GM08714 (cell line): Measurements from ENCODE around the gene MTCL3.

Experiments
- H3K4me3 ChIP-seq: fragments of 200-500 bp; sonication (Bioruptor generic); 2 replicates; pipeline ENCODE4 v1.5.1; 2014; ENCODE audit warnings: mild to moderate bottlenecking, low read length, inconsistent platforms
- ZNF274 ChIP-seq: IDR thresholded peaks from 2 replicates; pipeline ENCODE4 v1.6.1; 2012; ENCODE audit warnings: mild to moderate bottlenecking, low read depth, low read length

The MTCL3 gene

DNA sequence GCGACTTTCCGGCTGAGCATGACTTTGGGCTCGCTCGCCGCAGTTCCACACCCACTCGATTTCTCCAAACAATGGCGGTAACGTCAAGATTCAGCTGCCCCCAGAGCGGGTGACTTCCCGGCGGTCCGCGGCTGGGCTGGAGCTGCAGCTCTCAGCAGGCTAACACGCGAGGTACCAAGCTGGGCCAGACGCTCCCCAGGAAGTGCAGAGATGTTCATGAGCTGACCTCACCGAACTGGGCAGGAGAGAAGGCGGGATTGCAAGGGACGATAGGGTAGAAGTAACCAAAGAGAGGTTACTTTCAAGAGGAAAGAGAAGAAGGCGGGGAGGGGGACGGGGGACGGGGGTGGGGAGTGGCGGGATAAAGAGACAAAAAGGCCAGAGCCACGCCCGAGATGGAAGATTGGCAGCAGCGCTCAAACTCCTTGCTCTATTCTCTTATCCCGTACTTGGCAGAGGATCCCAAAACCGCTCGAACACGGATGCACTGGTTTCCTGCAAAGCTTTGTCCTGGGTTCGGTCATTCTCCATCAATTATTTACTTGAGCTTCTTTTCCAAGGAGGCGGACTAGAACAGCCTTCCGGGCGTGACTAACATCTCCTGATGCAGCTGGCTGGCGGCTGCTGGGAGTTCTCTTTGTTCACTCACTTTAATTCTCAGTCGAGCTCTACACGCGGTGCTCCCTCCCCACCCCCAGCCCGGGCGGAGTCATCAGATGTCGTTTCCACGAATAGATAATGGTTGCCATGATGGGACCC, at the start of gene MTCL3:
MTCL3 (minus strand) TSS at position 626 of the 759 bp plus-strand sequence.
- TF ChIP-seq ZNF274: no peak
- H3K4me3 ChIP-seq: no peak within 1 kb of the TSS

DNA sequence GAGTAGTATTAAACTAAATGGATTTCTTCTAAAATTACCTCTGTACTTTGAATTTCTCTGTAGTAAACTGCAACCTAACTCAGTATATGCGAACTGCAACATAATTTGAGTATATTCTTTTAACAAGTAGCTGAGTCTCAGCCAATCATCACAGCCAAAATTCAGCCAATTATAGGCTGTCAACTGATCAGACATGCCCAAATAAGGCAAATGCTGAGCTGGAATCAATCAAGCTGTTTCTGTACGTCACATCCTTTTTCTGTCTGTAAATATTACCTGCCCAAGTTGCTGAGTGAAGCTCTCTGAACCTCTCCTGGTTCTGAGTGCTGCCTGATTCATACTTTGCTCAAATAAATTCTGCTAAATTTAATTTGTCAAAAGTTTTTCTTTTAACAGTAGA, 48.3 kb upstream of the MTCL3 start:
- H3K4me3 ChIP-seq: no peak overlapping the region
- no peak for TF ChIP-seq ZNF274

DNA sequence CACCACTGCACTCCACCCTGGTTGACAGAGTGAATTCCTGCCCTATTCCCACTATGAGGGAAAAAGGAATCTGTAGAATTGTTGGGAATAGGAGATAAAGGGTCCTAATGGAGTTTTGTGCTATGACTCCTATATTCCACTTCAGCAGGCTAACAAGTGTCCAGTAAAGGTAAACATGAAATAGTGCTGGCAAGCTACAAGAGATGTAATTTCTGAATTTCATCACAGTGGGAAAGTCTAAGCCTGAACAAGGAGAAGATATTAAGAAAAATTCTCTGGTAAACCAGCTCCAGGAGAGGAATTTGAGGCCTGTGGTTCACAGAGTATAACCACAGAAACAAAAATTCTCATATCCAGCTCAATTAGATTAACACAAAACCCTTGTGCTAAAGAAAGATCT, 47.5 kb upstream of the MTCL3 start:
- no peak overlapping the region for H3K4me3 ChIP-seq
- TF ChIP-seq ZNF274: no peak

DNA sequence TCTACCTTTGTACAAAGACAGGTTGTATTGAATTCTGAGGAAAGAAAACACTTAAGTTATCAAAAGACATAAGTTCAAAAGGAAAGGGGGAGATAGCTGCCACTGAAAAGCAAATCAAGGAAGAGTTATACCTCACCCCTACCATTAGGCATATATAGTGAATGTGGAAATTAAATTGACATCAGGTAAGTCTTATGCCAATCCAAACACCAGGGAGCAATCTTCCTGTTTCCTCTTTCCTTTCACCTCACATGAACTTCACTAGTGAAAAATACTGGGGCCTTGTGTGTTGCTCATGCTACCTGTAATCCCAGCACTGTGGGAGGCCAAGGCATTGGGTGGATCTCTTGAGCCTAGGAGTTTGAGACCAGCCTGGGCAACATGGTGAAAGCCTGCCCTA, 47.0 kb upstream of the MTCL3 start:
- H3K4me3 ChIP-seq: no peak overlapping the region
- TF ChIP-seq ZNF274: no peak

DNA sequence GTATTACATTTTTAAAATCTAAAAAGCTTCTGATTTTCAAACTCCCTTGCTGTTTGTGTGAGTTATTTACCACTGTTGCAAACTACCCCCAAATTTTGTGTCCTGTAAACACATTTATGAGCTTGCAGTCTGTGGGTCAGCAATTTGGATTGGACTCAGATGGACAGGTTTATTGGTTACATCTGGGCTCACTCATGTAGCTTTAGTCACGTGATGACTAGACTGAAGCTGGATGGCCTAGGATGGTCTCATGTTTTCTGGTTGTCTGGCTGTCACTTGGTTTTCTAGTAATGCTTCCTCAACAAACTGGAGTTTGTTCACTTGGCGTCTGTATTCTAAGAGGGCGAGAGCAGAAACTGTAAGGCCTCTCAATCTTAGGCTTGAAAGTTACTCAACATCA, 45.6 kb upstream of the MTCL3 start:
- TF ChIP-seq ZNF274: no peak
- no peak overlapping the region for H3K4me3 ChIP-seq

DNA sequence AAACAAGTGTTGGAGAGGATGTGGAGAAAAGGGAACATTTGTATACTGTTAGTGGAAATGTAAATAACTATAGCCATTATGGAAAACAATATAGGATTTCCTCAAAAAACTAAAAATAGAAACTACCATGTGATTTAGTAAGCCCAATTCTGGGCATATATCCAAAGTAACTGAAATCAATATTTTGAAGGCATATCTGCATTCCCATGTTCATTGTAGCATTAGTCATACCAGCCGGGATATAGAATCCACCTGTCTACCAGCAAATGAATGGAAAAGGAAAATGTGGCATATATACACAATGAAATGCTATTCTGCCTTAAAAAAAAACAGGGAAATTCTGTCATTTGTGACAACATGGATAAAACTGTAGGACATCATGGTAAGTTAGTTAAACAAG, 42.5 kb upstream of the MTCL3 start:
- H3K4me3 ChIP-seq: no peak overlapping the region
- no peak for TF ChIP-seq ZNF274

DNA sequence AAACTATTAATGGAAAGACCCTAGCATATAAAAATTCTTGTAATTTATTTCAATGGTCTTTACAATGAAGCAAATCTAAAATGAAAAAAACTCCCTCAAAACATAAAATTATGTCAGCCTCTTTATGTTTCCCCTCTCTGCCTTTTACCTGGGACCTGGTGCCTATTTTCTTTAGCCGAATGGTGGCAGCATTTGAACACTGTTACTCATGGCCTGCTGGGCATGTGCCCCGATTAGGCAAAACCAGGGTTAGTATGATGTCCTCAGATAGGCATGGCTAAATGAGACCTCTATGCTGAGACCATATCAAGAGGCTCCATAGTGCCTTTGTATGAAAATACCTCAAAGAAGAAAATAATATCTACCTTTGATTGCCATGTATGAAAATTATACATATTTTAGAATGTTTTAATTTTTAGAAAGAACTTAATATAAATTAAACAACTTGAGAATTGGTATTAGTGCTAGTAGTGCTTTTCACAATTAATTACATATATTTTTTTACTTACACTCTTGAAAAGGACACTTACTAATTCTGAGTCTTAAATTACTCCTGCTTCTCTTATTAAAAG, 35.4 kb upstream of the MTCL3 start:
- H3K4me3 ChIP-seq: no peak overlapping the region
- TF ChIP-seq ZNF274: no peak

DNA sequence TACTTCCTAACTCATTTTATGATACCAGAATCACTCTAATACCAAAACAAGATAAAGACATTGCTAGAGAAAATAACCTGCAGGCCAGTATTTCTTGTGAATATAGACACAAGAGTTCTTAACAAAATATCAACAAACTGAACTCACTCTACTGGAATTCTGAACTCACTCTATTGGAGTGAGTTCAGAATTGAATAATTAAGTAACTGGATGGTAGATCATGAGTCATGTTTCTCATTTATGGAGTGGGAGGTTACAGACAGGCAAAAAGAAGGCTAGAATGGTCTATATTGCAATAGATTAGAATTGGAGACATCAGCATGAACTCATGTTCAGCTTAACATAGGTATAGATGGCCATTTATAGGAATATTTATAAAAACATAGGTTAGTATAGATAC, 31.3 kb upstream of the MTCL3 start:
- no peak for TF ChIP-seq ZNF274
- no peak overlapping the region for H3K4me3 ChIP-seq

DNA sequence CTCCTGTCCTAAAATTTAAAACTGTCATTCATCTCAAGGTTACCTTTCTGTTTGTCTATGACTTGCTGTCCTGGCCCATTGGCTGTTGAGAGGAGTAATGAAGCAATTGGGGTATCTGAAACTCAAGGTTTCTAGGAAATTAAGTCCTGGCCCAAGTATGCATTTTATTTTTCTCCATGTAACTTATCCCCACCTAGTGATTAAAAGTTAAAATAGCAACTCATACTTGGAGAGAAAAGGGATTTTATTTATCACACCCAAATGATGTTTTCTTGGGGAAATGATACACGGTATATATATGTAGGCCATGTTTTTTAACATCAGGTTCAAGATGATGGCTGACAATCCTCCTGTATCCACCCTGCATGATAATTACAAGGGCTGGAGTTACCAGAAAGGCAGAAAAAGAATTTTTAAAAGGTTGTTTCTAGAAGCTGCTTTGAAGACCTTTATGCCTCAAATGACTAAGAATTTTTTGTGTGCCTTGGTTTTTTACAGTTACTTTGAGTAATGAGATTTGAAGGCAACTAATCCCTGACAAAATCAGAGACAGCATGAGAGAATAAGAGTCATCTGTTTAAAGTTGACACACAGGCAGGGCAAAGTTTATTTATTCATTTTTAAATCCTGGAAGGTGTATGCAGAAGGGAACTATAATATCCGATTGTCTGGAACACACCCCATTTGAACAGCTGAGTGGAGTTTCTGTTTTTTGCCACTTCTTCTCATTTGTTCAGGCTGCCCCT, 28.9 kb upstream of the MTCL3 start:
- no peak overlapping the region for H3K4me3 ChIP-seq
- TF ChIP-seq ZNF274: no peak

DNA sequence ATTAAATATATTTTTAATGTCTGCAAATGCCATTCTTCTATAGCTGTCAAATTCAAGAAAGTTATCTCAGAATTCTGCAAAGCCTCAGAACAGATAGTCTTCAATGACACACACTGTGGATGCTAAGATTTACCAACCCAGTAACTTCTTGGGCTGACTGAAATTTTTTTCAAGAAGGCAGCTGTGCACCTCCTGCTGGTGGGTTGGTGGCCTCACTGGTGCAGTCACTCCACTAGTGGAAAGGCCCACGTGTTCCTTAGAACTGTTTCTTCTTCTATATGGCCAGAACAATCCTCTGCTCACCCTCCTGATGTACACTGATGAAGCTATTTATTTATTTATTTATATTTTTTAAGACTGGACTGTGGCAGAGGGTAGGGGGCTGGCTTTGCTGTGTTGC, 28.1 kb upstream of the MTCL3 start:
- TF ChIP-seq ZNF274: no peak

DNA sequence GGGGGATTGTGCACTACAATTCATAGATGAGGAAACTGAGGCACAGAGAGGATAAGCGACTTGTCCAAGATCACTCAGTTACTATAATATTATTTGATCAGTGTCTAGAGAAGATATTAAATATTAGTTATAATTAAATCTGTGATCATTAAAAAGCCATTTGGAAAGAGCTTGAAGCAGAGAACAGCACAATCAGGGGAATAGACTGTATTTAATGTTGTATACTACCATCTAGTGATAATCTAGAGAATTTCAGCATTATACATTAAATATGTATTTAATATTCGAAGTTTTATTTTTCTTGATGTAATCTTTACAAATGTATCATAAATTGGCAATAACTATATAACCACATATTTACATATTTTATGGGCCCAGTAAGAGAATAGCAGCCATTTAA, 20.1 kb upstream of the MTCL3 start:
- no peak for TF ChIP-seq ZNF274

More for the DNA sequence above, 28.1 kb upstream of the MTCL3 start:
- H3K4me3 ChIP-seq: no peak overlapping the region

DNA sequence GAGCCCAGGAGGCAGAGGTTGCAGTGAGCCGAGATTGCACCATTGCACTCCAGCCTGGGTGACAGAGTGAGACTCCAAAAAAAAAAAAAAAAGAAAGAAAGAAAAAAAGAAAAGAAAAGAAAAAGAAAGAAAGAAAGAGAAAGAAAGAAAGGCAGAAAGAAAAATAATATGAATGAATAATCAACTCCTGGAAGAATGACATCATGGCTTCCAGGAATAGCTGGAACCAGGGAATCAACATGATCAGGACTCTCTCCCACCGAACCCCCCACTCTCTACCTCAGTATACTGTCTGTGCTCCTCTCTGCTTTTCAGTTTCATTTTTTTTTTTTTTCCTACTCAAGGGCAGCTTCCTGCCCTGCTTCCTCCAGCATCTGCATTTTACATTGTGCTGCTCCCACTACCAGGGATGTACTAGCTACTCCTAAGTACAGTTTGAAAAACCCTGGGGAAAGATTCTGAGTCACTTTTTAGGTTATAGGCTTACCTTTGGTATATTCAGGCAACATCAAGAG, 19.7 kb upstream of the MTCL3 start:
- no peak for TF ChIP-seq ZNF274
- no peak overlapping the region for H3K4me3 ChIP-seq

More for the DNA sequence above, 20.1 kb upstream of the MTCL3 start:
- no peak overlapping the region for H3K4me3 ChIP-seq

DNA sequence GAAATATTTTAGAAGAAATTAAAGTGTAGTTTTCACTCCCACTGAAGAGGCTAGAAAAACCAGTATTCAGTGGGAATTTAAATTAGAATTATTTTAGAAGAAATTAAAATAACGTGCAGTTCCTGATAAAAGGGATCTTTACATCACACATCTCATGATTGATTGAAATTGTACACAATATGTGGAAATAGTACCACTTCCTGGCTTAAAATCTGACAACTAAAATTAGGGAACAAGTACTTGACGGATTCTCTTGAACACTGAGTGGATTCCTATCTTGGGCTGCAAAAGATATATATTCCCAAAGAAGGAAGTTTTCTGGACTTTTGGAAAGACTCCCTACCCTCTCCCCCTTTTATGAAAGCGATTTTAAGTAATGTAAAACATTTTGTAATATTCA, 14.6 kb upstream of the MTCL3 start:
- H3K4me3 ChIP-seq: no peak overlapping the region
- TF ChIP-seq ZNF274: no peak

DNA sequence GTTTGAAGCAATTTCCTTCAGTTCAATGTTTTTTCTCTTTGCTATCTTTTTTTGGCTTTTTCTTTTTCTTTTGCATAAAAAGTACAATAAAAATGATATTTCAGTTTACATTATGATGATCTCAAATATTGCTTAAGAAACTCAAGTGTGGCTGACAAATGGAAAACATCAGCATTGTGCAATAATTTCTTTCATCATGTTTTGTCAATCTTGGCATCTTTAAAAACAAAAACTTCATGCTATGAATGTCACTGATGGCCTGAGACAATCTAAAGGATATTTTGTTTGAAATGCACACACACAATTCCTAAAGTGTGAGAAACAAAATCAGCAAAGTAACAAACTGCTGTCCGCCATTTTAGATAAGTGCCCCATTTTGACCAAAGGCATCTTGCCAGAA, 13.9 kb upstream of the MTCL3 start:
- H3K4me3 ChIP-seq: no peak overlapping the region
- TF ChIP-seq ZNF274: no peak

DNA sequence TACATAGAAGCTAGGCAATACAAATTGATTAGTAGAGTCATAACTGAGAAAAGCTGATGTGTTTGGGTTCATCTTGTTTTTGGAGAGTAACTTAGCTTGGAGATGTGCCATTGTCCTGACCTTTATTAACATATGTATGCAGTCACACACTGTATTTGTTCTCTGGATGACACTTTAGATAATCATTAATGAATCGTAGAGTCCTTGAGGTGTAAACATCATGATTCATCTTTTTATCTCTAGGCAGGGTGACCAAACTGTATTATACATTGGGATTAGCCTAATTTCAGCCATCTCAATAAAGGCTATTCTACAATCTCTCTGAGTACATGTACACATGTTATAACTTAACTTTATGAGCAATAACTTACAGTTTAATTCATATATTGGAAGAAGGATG, 3.6 kb upstream of the MTCL3 start:
- H3K4me3 ChIP-seq: no peak overlapping the region
- TF ChIP-seq ZNF274: no peak
